Esophagus muscularis mucosa (tissue), 4 donors: ENCODE data around the gene C12orf75. TPM values are rescaled to one million over a fixed set of nuclear protein-coding genes. Genes with fewer than 3 reads are reported as not detected.

Experiments
- DNase-seq: peaks from one replicate; pipeline ENCODE4 v3.0.0-alpha.2; 2017; ENCODE audit errors: extremely low spot score
- H3K27ac ChIP-seq, 4 donors: fragments of 200-600 bp; sonication (generic); replicated peaks in 1 of 4; 1 replicate in 3 of 4; 2 replicates in 1 of 4; pipeline ENCODE4 v1.5.1; 2016 to 2019; ENCODE audit warnings: mild to moderate bottlenecking in 1 of 4
- H3K27me3 ChIP-seq, 4 donors: fragments of 200-600 bp; sonication (generic); one replicate each; pipeline versions ENCODE4 v1.5.1 to v1.6.0; 2016 to 2019
- H3K36me3 ChIP-seq, 4 donors: fragments of 200-600 bp; sonication (generic); one replicate each; pipeline ENCODE4 v1.5.1; 2016 to 2019
- H3K4me1 ChIP-seq, 4 donors: fragments of 200-600 bp; sonication (generic); one replicate each; pipeline ENCODE4 v1.5.1; 2016 to 2019
- H3K4me3 ChIP-seq, 4 donors: fragments of 200-600 bp; sonication (generic); 1 replicate in 2 of 4; 2 replicates in 2 of 4; pipeline ENCODE4 v1.5.1; 2016 to 2019; ENCODE audit warnings: mild to moderate bottlenecking in 4 of 4, moderate library complexity in 1 of 4
- H3K9me3 ChIP-seq, 4 donors: fragments of 200-600 bp; sonication (generic); 1 replicate in 3 of 4; 2 replicates in 1 of 4; pipeline ENCODE4 v1.5.1; 2016 to 2019
- CTCF ChIP-seq, 3 experiments: fragments of 200-600 bp in 2 of 3; fragments of 450-650 bp in 1 of 3; sonication (generic) in 2 of 3; IDR thresholded peaks; one replicate each; pipeline ENCODE4 v1.5.1; 2017 to 2019; ENCODE audit warnings: antibody characterized with exemption in 3 of 3, mild to moderate bottlenecking in 2 of 3, moderate library complexity in 1 of 3
- EP300 ChIP-seq: sonication (generic); formaldehyde crosslinking; IDR thresholded peaks from one replicate; pipeline ENCODE4 v1.6.1; 2017; ENCODE audit warnings: antibody characterized with exemption
- POLR2A ChIP-seq: fragments of 450-650 bp; IDR thresholded peaks from one replicate; pipeline ENCODE4 v1.6.1; 2017; ENCODE audit warnings: antibody characterized with exemption, moderate library complexity, mild to moderate bottlenecking, low read depth
- POLR2AphosphoS5 ChIP-seq, 2 donors: sonication (generic); formaldehyde crosslinking; IDR thresholded peaks; one replicate each; pipeline ENCODE4 v1.6.1; 2017; ENCODE audit warnings: antibody characterized with exemption in 2 of 2
- WGBS: methylation state at CpG from one replicate; pipeline ENCODE4 v1.1.5; 2018; 5-methylcytosine and 5-hydroxymethylcytosine counted together
- intact Hi-C: fragments of 100-400 bp; cut with DNase I; formaldehyde crosslinking; loops from one replicate; pipeline ENCODE4 v1.15.1; 2023
- total RNA-seq, 4 donors: library from RNA; depleted of rRNA; stranded (reverse); fragments of >200 nt; gene quantifications; one replicate each; pipeline versions ENCODE4 v1.1.0 to v1.2.1, GENCODE V29; 2016

The C12orf75 gene
- total RNA-seq, 4 donors from 2014 or later = 0.83 to 3.1 (median 2.8) TPM

GRCh38 chr12:105420046-105420445, 89.6 kb downstream of the C12orf75 start:
- H3K9me3 ChIP-seq = no peaks in the 10 kb centered on the region
- H3K4me1 ChIP-seq = no peaks in the 10 kb centered on the region
- H3K4me3 ChIP-seq = no peak overlapping the region
- no peaks in the 10 kb centered on the region for H3K36me3 ChIP-seq
- 89% methylated on average over 5 of the region's 5 CpGs for WGBS
- no peaks in the 10 kb centered on the region for H3K27me3 ChIP-seq
- TF ChIP-seq CTCF (IDR thresholded peaks at IDR 0.05) (no peak), POLR2A (no peak), EP300 (no peak), POLR2AphosphoS5 (IDR thresholded peaks at IDR 0.05) (no peak)
- no peak for DNase-seq
- no peak overlapping the region for H3K27ac ChIP-seq
- intact Hi-C loops = loop anchor here (5.0 to 10.0 kb wide), 4 partner anchors 285 to 862 kb away; partner anchors contain the start of gene NUAK1

GRCh38 chr12:105420659-105421240, 90.3 kb downstream of the C12orf75 start:
- DNase-seq = no peak
- H3K27ac ChIP-seq = no peak overlapping the region
- intact Hi-C loops = loop anchor here (5.0 to 10.0 kb wide), 4 partner anchors 284 to 862 kb away; partner anchors contain the start of gene NUAK1

More at GRCh38 chr12:105420659-105421240, 90.3 kb downstream of the C12orf75 start:
- H3K36me3 ChIP-seq = no peaks in the 10 kb centered on the region
- TF ChIP-seq EP300 (no peak), CTCF (IDR thresholded peaks at IDR 0.05) (peak; percentile 87 to 92 (median 91))
- H3K4me3 ChIP-seq = no peak overlapping the region
- peaks cover 0 to 3% (median 0%) of the 10 kb centered on the region in 4 donors for H3K27me3 ChIP-seq
- no peaks in the 10 kb centered on the region for H3K4me1 ChIP-seq
- no peaks in the 10 kb centered on the region for H3K9me3 ChIP-seq

Other genes starting within 250 kb of the C12orf75 start
- 10 to 100 TPM in 1 of 4 donors, 1 to 10 TPM in 3; 2.3 to 10.4 (median 5.2) TPM for gene ALDH1L2, start 246.2 kb upstream of the C12orf75 start, total RNA-seq
- 10 to 100 TPM; 37.1 to 59.0 (median 38.6) TPM for gene WASHC4, start 223.0 kb upstream of the C12orf75 start, total RNA-seq
- gene APPL2, start 94.5 kb upstream of the C12orf75 start, total RNA-seq = 10 to 100 TPM; 16.6 to 30.0 (median 23.3) TPM